Spleen (tissue), 11 donors: ENCODE results near the gene ANO7. TPM values are rescaled to one million over a fixed set of nuclear protein-coding genes. Genes with fewer than 3 reads are reported as not detected.
A peak's percentile ranks its signal among the peaks of the same experiment; 100 is the strongest.

Experiments
- DNase-seq: peaks from one replicate; pipeline ENCODE4 v3.0.0-alpha.2; 2020
- H3K27ac ChIP-seq, 8 donors: fragments of 200-600 bp; sonication (generic) in 7 of 8; 1 replicate in 4 of 8; 2 replicates in 4 of 8; pipeline versions ENCODE4 v1.5.0 to v1.8.0; 2016 to 2021; ENCODE audit warnings: inconsistent platforms in 4 of 8, mild to moderate bottlenecking in 4 of 8, moderate library complexity in 1 of 8
- H3K27me3 ChIP-seq, 7 donors: fragments of 200-600 bp; sonication (generic) in 6 of 7; replicated peaks in 1 of 7; 1 replicate in 4 of 7; 2 replicates in 3 of 7; pipeline versions ENCODE4 v1.5.0 to v1.8.0; 2016 to 2021; ENCODE audit warnings: inconsistent platforms in 3 of 7, mild to moderate bottlenecking in 1 of 7
- H3K36me3 ChIP-seq, 6 donors: fragments of 200-600 bp; sonication (generic) in 5 of 6; 1 replicate in 4 of 6; 2 replicates in 2 of 6; pipeline versions ENCODE4 v1.5.0 to v1.8.0; 2016 to 2021; ENCODE audit warnings: inconsistent platforms in 2 of 6
- H3K4me1 ChIP-seq, 6 donors: fragments of 200-600 bp; sonication (generic) in 5 of 6; 1 replicate in 3 of 6; 2 replicates in 3 of 6; pipeline versions ENCODE4 v1.5.0 to v1.8.0; 2016 to 2021; ENCODE audit warnings: inconsistent platforms in 3 of 6
- H3K4me3 ChIP-seq, 8 donors: fragments of 200-600 bp; sonication (generic) in 7 of 8; 1 replicate in 4 of 8; 2 replicates in 4 of 8; pipeline versions ENCODE4 v1.5.0 to v1.8.0; 2016 to 2021; ENCODE audit warnings: inconsistent platforms in 4 of 8, mild to moderate bottlenecking in 4 of 8, moderate library complexity in 2 of 8
- H3K9me3 ChIP-seq, 8 donors: fragments of 200-600 bp; sonication (generic) in 7 of 8; 1 replicate in 4 of 8; 2 replicates in 4 of 8; pipeline versions ENCODE4 v1.5.0 to v1.8.0; 2016 to 2021; ENCODE audit warnings: inconsistent platforms in 4 of 8
- CTCF ChIP-seq, 11 experiments: fragments of 200-600 bp in 7 of 11; fragments of 450-650 bp in 4 of 11; sonication (generic) in 4 of 11; IDR thresholded peaks in 8 of 11; conservative IDR thresholded peaks in 3 of 11; 1 replicate in 7 of 11; 2 replicates in 4 of 11; pipeline versions ENCODE4 v1.4.0 to v1.8.0; 2016 to 2021; ENCODE audit warnings: antibody characterized with exemption in 11 of 11, inconsistent platforms in 4 of 11, mild to moderate bottlenecking in 1 of 11
- POLR2A ChIP-seq, 3 donors: fragments of 450-650 bp; IDR thresholded peaks; one replicate each; pipeline ENCODE4 v1.5.1; 2017; ENCODE audit warnings: antibody characterized with exemption in 3 of 3, mild to moderate bottlenecking in 1 of 3
- POLR2AphosphoS5 ChIP-seq, 3 donors: sonication (generic); formaldehyde crosslinking; IDR thresholded peaks; one replicate each; pipeline ENCODE4 v1.5.1; 2017; ENCODE audit warnings: antibody characterized with exemption in 3 of 3
- WGBS, 5 donors: extraction: QIAGEN DNeasy Blood & Tissue Kit in 3 of 5; methylation state at CpG; one replicate each; pipeline versions ENCODE4 v1.1.5 to v1.1.7; 2013 to 2018; 5-methylcytosine and 5-hydroxymethylcytosine counted together
- intact Hi-C: fragments of 100-400 bp; cut with DNase I; formaldehyde crosslinking; loops from one replicate; pipeline ENCODE4 v1.15.0; 2023; ENCODE audit warnings: low total_unique reads
- polyA plus RNA-seq, 3 donors: library from polyadenylated mRNA; stranded (reverse); fragments of 200-250 nt; gene quantifications; one replicate each; pipeline ENCODE4 v1.2.1, GENCODE V29; 2013
- total RNA-seq, 7 donors: library from RNA; depleted of rRNA in 3 of 7; stranded (reverse); fragments of >200 nt in 3 of 7; fragmentation: NEBNext Ultra II Directional in 4 of 7; extraction: Animal tissue kit (Norgen Biotek cat#: 25700) in 4 of 7; gene quantifications; one replicate each; pipeline versions ENCODE4 v1.1.0 to v1.2.1, GENCODE V29; 2016 to 2021
- donor health status: healthy with polysubstance abuse.
- donor health status: DM: no; HTN: no; CAD: no; lungs with moderate emphysema.
- donor health status: DM: no; HTN: no; CAD: no.
- donor health status: Bipolar disorder and iron deficiency.
- donor health status: healthy.
- donor health status: DM: no; HTN: no; CAD: no.
- donor health status: DM: yes; HTN: yes; CAD: no.

ANO7 gene
- total and polyA plus RNA-seq, 10 donors: 0.46 to 3.5 (median 2.4) TPM

- Histone ChIP-seq H3K27me3 (peaks cover 0 to 17% (median 0%) of the 10 kb centered on the region in 7 donors), H3K4me1 (peaks cover 0 to 12% (median 7%) of the 10 kb centered on the region in 6 donors), H3K9me3 (no peaks in the 10 kb centered on the region), H3K27ac (no peak overlapping the region), H3K4me3 (no peak overlapping the region), H3K36me3 (peaks cover 0 to 38% (median 15%) of the 10 kb centered on the region in 6 donors)
- intact Hi-C loops: no loop called here
- peak in 1 of 3 donors; percentile 27 for TF ChIP-seq POLR2AphosphoS5 (IDR thresholded peaks at IDR 0.05)
- TF ChIP-seq POLR2A (IDR thresholded peaks at IDR 0.05): no peak
- DNase-seq: no peak
- WGBS, 5 donors: 61 to 80% (median 72%) methylated on average over 8 to 11 of the region's 11 CpGs
These were observed 2.5 kb upstream of the ANO7 start for GRCh38 chr2:241185961-241186360.

- H3K9me3 ChIP-seq: no peaks in the 10 kb centered on the region
- H3K27me3 ChIP-seq: peaks cover 0 to 17% (median 0%) of the 10 kb centered on the region in 7 donors
- intact Hi-C loops: no loop called here
- 69 to 77% (median 72%) methylated on average over 11 to 14 of the region's 14 CpGs for WGBS, 5 donors
- no peak for DNase-seq
- TF ChIP-seq CTCF (IDR thresholded peaks at IDR 0.05 in 8 of 11, conservative IDR thresholded peaks at IDR 0.05 in 3 of 11) (no peak), POLR2AphosphoS5 (IDR thresholded peaks at IDR 0.05) (no peak), POLR2A (IDR thresholded peaks at IDR 0.05) (no peak)
- peaks cover 0 to 12% (median 7%) of the 10 kb centered on the region in 6 donors for H3K4me1 ChIP-seq
- H3K36me3 ChIP-seq: peaks cover 0 to 24% (median 13%) of the 10 kb centered on the region in 6 donors
- H3K27ac ChIP-seq: no peak overlapping the region
- no peak overlapping the region for H3K4me3 ChIP-seq
These were observed 1.2 kb upstream of the ANO7 start for GRCh38 chr2:241187101-241187917.

GRCh38 chr2:241187918-241188234 lies 601 bp upstream of the ANO7 start:
- no peak for DNase-seq
- Histone ChIP-seq H3K36me3 (peaks cover 0 to 18% (median 9%) of the 10 kb centered on the region in 6 donors), H3K4me1 (peaks cover 0 to 12% (median 7%) of the 10 kb centered on the region in 6 donors), H3K27me3 (peaks cover 0 to 17% (median 0%) of the 10 kb centered on the region in 7 donors), H3K4me3 (no peak overlapping the region), H3K9me3 (no peaks in the 10 kb centered on the region), H3K27ac (no peak overlapping the region)
- TF ChIP-seq POLR2AphosphoS5 (IDR thresholded peaks at IDR 0.05): no peak
- no peak for TF ChIP-seq POLR2A (IDR thresholded peaks at IDR 0.05)
- no peak for TF ChIP-seq CTCF (IDR thresholded peaks at IDR 0.05 in 8 of 11, conservative IDR thresholded peaks at IDR 0.05 in 3 of 11)
- intact Hi-C loops: no loop called here
- WGBS, 5 donors: 65 to 88% (median 80%) methylated on average over 4 of the region's 4 CpGs

- peaks cover 0 to 12% (median 7%) of the 10 kb centered on the region in 6 donors for H3K4me1 ChIP-seq
- H3K27ac ChIP-seq: no peak overlapping the region
- peaks cover 0 to 17% (median 0%) of the 10 kb centered on the region in 7 donors for H3K27me3 ChIP-seq
- H3K4me3 ChIP-seq: no peak overlapping the region
- H3K36me3 ChIP-seq: peaks cover 0 to 4% (median 0%) of the 10 kb centered on the region in 6 donors
- WGBS, 5 donors: 89 to 95% (median 92%) methylated on average over 13 to 32 of the region's 32 CpGs
- H3K9me3 ChIP-seq: no peaks in the 10 kb centered on the region
- intact Hi-C loops: no loop called here
- DNase-seq: no peak
- TF ChIP-seq POLR2A (IDR thresholded peaks at IDR 0.05): no peak
- TF ChIP-seq CTCF (IDR thresholded peaks at IDR 0.05 in 8 of 11, conservative IDR thresholded peaks at IDR 0.05 in 3 of 11): no peak
- TF ChIP-seq POLR2AphosphoS5 (IDR thresholded peaks at IDR 0.05): no peak
These were observed 797 bp downstream of the ANO7 start for GRCh38 chr2:241189093-241189855.
